Endothelial cell of umbilical vein (primary cell): ENCODE data around the gene CACNA2D1. TPM values are rescaled to one million over a fixed set of nuclear protein-coding genes. Genes with fewer than 3 reads are reported as not detected.

ENCODE experiments used
- BruUV-seq: library from RNA; stranded (reverse); fragments of 400-500 nt; replicated peaks from 2 replicates; lab custom pipeline; 2021; lab: Mats Ljungman, UMichigan
- CTCF ChIA-PET: fragments of 300-600, 350-600 bp; sonication (Branson Sonifier 250); formaldehyde crosslinking; loops from one replicate; lab custom pipeline; 2021; ENCODE audit warnings: antibody characterized with exemption, inconsistent platforms; lab: Charles Lee
- POLR2A ChIA-PET: fragments of 300-600, 350-600 bp; sonication (Branson Sonifier 250); formaldehyde crosslinking; loops from one replicate; lab custom pipeline; 2021; ENCODE audit warnings: antibody characterized with exemption, inconsistent platforms; lab: Charles Lee
- DNase-seq: peaks from one replicate; pipeline ENCODE4 v3.0.0-alpha.2; 2011; ENCODE audit warnings: low read depth, low spot score
- FAIRE-seq: peaks from 2 replicates; lab custom pipeline; 2011; peaks lifted over from hg19 to GRCh38; lab: Jason Lieb, UNC
- H2AFZ ChIP-seq: 2 replicates; pipeline ENCODE4 v1.6.0; 2012; ENCODE audit warnings: low read depth, low read length, control low read depth, inconsistent platforms
- H3K27ac ChIP-seq: 2 replicates; pipeline ENCODE4 v1.5.1; 2011; ENCODE audit warnings: low read depth, mild to moderate bottlenecking, control low read depth, low read length, moderate library complexity; ENCODE audit not compliant: insufficient read depth
- H3K27me3 ChIP-seq, 2 experiments: 2 replicates each; pipeline versions ENCODE4 v1.6.0 to v1.6.1; 2011; ENCODE audit warnings: low read length in 2 of 2, mixed read lengths in 1 of 2; ENCODE audit not compliant: control insufficient read depth in 2 of 2, insufficient read depth in 2 of 2
- H3K36me3 ChIP-seq, 2 experiments: 2 replicates in 1 of 2; 3 replicates in 1 of 2; pipeline ENCODE4 v1.5.1; 2011; ENCODE audit warnings: low read length in 2 of 2, mild to moderate bottlenecking in 1 of 2, moderate library complexity in 1 of 2; ENCODE audit not compliant: control insufficient read depth in 2 of 2, insufficient read depth in 2 of 2; ENCODE audit errors: extremely low read depth in 1 of 2
- H3K4me1 ChIP-seq: 3 replicates; pipeline ENCODE4 v1.5.1; 2011; ENCODE audit warnings: mild to moderate bottlenecking, low read length; ENCODE audit not compliant: control insufficient read depth, insufficient read depth; ENCODE audit errors: extremely low read depth
- H3K4me2 ChIP-seq: 2 replicates; pipeline ENCODE4 v1.6.1; 2011; ENCODE audit warnings: low read length, control low read depth, mixed read lengths; ENCODE audit not compliant: insufficient read depth
- H3K4me3 ChIP-seq, 3 experiments: fragments of 200-600 bp in 1 of 3; sonication (generic), shearing (Covaris generic) in 1 of 3; replicated peaks in 1 of 3; 2 replicates each; pipeline ENCODE4 v1.5.1; 2011 to 2016; ENCODE audit warnings: control low read depth in 3 of 3, low read length in 3 of 3, mild to moderate bottlenecking in 2 of 3, inconsistent platforms in 1 of 3, low read depth in 1 of 3, moderate library complexity in 1 of 3; ENCODE audit not compliant: insufficient read depth in 1 of 3
- H3K79me2 ChIP-seq: 2 replicates; pipeline ENCODE4 v1.6.0; 2012; ENCODE audit warnings: low read length, inconsistent platforms; ENCODE audit not compliant: control insufficient read depth, insufficient read depth
- H3K9ac ChIP-seq: replicated peaks from 2 replicates; pipeline ENCODE3; 2011; ENCODE audit warnings: low read length, control low read depth; ENCODE audit not compliant: insufficient read depth; ENCODE audit errors: extremely low read depth
- H3K9me1 ChIP-seq: replicated peaks from 3 replicates; pipeline ENCODE4 v1.6.0; 2011; ENCODE audit warnings: mild to moderate bottlenecking, low read length; ENCODE audit not compliant: control insufficient read depth, insufficient read depth; ENCODE audit errors: extremely low read depth
- H3K9me3 ChIP-seq: replicated peaks from 2 replicates; pipeline ENCODE4 v1.5.1; 2012; ENCODE audit warnings: low read length, inconsistent platforms; ENCODE audit not compliant: control insufficient read depth, insufficient read depth
- H4K20me1 ChIP-seq: replicated peaks from 2 replicates; pipeline ENCODE3; 2011; ENCODE audit warnings: mild to moderate bottlenecking, low read length; ENCODE audit not compliant: control insufficient read depth, insufficient read depth; ENCODE audit errors: extremely low read depth
- CTCF ChIP-seq, 2 donors: IDR thresholded peaks; 1 replicate in 1 of 2; 2 replicates in 1 of 2; pipeline ENCODE4 v1.5.1; 2011; ENCODE audit warnings: low read length in 2 of 2, mild to moderate bottlenecking in 2 of 2, moderate library complexity in 2 of 2, control low read depth in 1 of 2, inconsistent platforms in 1 of 2, low read depth in 1 of 2; ENCODE audit not compliant: insufficient read depth in 1 of 2; ENCODE audit errors: extremely low read depth in 1 of 2
- GATA2 ChIP-seq: IDR thresholded peaks from 2 replicates; pipeline ENCODE4 v1.7.0; 2011; ENCODE audit warnings: low read depth, mild to moderate bottlenecking, moderate library complexity, mixed read lengths, low read length; ENCODE audit not compliant: insufficient read length, insufficient read depth
- JUN ChIP-seq: IDR thresholded peaks from 2 replicates; pipeline ENCODE4 v1.6.1; 2011; ENCODE audit warnings: borderline replicate concordance, low read depth; ENCODE audit not compliant: insufficient read length, insufficient read depth
- MYC ChIP-seq: IDR thresholded peaks from one replicate; pipeline ENCODE4 v1.6.1; 2011; ENCODE audit warnings: mild to moderate bottlenecking, low read depth, low read length
- dilution Hi-C: fragments of 300-500 bp; cut with MboI; formaldehyde crosslinking; loops from one replicate; pipeline ENCODE4 v1.15.0; 2019; ENCODE audit warnings: low sequenced_read_pairs; ENCODE audit not compliant: extremely low pct_ligation_motif_present
- intact Hi-C: fragments of 100-400 bp; cut with micrococcal nuclease; formaldehyde crosslinking; loops from one replicate; pipeline ENCODE4 v1.10.0; 2022
- polyA plus RNA-seq, 4 experiments: library from polyadenylated mRNA; depleted of rRNA in 3 of 4; stranded (reverse) in 3 of 4; unstranded in 1 of 4; fragments of >200 nt; gene quantifications; 2 replicates each; pipeline versions ENCODE4 v1.2.1 to v1.2.3, GENCODE V29; 2011 to 2012; ENCODE audit warnings: missing spikeins in 1 of 4
- total RNA-seq: library from RNA; stranded (reverse); gene quantifications from 2 replicates; pipeline ENCODE4 v1.2.3, GENCODE V29; 2021

CACNA2D1 gene
- total and polyA plus RNA-seq, 2 donors (not counting 3 experiments of a cell fraction or from before 2014, with no cell fraction given) = 4.1 to 38.6 TPM

GRCh38 chr7:82286096-82286797 is 157.3 kb downstream of the CACNA2D1 start:
- no peaks in the 10 kb centered on the region for H3K9me1 ChIP-seq
- CTCF ChIA-PET = interaction anchor here (1.1 kb wide), 1 partner anchor 19 kb away, joined by 3 read pairs; no protein-coding TSS in a partner anchor
- H3K4me2 ChIP-seq = peak overlapping the region; percentile 57
- no peak for FAIRE-seq
- peak overlapping the region; percentile 51 for H2AFZ ChIP-seq
- POLR2A ChIA-PET = no interaction called here
- no peak for TF ChIP-seq GATA2
- no peak for TF ChIP-seq CTCF (IDR thresholded peaks at IDR 0.05; ENCODE audit: extremely low read depth in 1 of 2, insufficient read depth in 1 of 2, low read depth in 1 of 2, low read length in 2 of 2)
- no peak for TF ChIP-seq JUN
- no peak for TF ChIP-seq MYC
- dilution Hi-C loops (no loop called here), intact Hi-C loops (no loop called here)
- H4K20me1 ChIP-seq = no peaks in the 10 kb centered on the region
- no peaks in the 10 kb centered on the region for H3K27me3 ChIP-seq
- no TSS peak for BruUV-seq
- H3K4me3 ChIP-seq = no peak overlapping the region
- H3K9me3 ChIP-seq = no peaks in the 10 kb centered on the region
- peak; percentile 26 for DNase-seq
- no peak overlapping the region for H3K27ac ChIP-seq
- peaks cover 5% of the 10 kb centered on the region for H3K4me1 ChIP-seq
- no peaks in the 10 kb centered on the region for H3K79me2 ChIP-seq
- no peaks in the 10 kb centered on the region for H3K36me3 ChIP-seq
- H3K9ac ChIP-seq = no peak overlapping the region
